HepG2 (cell line): ENCODE results near the gene RERG. TPM values are rescaled to one million over a fixed set of nuclear protein-coding genes. Genes with fewer than 3 reads are reported as not detected.

Experiments
- ATAC-seq: fragments of 200-7000 bp; cut with Tn5 transposase; 3 replicates; pipeline ENCODE4 v1.9.1; 2020; ENCODE audit warnings: mild to moderate bottlenecking, moderate library complexity
- BruUV-seq: library from RNA; stranded (reverse); fragments of 400-500 nt; replicated peaks from 2 replicates; lab custom pipeline; 2021; lab: Mats Ljungman, UMichigan
- CTCF ChIA-PET: fragments of 300-600 bp; formaldehyde crosslinking; extraction: SDS; loops from one replicate; lab custom pipeline; 2021; ENCODE audit warnings: low total read pairs, inconsistent platforms, low intra/inter-chr PET ratio; lab: Yijun Ruan, JAX
- POLR2A ChIA-PET: fragments of 350-600 bp; sonication (Branson Sonifier 250); formaldehyde crosslinking; loops from one replicate; lab custom pipeline; 2020; ENCODE audit warnings: antibody characterized with exemption, inconsistent platforms; lab: Yijun Ruan, JAX
- DNase-seq: peaks from one replicate; pipeline ENCODE4 v3.0.0-alpha.2; 2015; ENCODE audit warnings: low spot score
- FAIRE-seq: peaks from 3 replicates; lab custom pipeline; 2011; peaks lifted over from hg19 to GRCh38; lab: Jason Lieb, UNC
- H2AFZ ChIP-seq: one replicate; pipeline ENCODE4 v1.6.1; 2011; ENCODE audit warnings: low read length, inconsistent platforms
- H3K27ac ChIP-seq: fragments of 300-600 bp; 3 replicates; pipeline ENCODE4 v1.8.0; 2011; ENCODE audit warnings: mixed run types, mild to moderate bottlenecking, mixed read lengths, low read length, inconsistent platforms; ENCODE audit not compliant: insufficient read depth; ENCODE audit errors: extremely low read length
- H3K27me3 ChIP-seq, 2 experiments: fragments of 200-600 bp in 1 of 2; 2 replicates in 1 of 2; 3 replicates in 1 of 2; pipeline versions ENCODE4 v1.6.0 to v1.8.0; 2011; ENCODE audit warnings: low read length in 2 of 2, mild to moderate bottlenecking in 2 of 2, moderate library complexity in 2 of 2, inconsistent platforms in 1 of 2; ENCODE audit not compliant: insufficient read depth in 2 of 2, control insufficient read depth in 1 of 2
- H3K36me3 ChIP-seq, 2 experiments: fragments of 200-600 bp in 1 of 2; replicated peaks in 1 of 2; 2 replicates in 1 of 2; 3 replicates in 1 of 2; pipeline versions ENCODE4 v1.5.1 to v1.8.0; 2011; ENCODE audit warnings: low read length in 2 of 2, inconsistent platforms in 1 of 2; ENCODE audit not compliant: insufficient read depth in 2 of 2, control insufficient read depth in 1 of 2
- H3K4me1 ChIP-seq: 2 replicates; pipeline ENCODE4 v1.5.1; 2012; ENCODE audit warnings: low read length, inconsistent platforms; ENCODE audit not compliant: insufficient read depth
- H3K4me2 ChIP-seq: 2 replicates; pipeline ENCODE4 v1.6.0; 2011; ENCODE audit warnings: low read depth, low read length, inconsistent platforms
- H3K4me3 ChIP-seq, 3 experiments: fragments of 200-600 bp in 1 of 3; sonication (generic), shearing (Covaris generic) in 1 of 3; replicated peaks in 1 of 3; 2 replicates each; pipeline ENCODE4 v1.5.1; 2011 to 2016; ENCODE audit warnings: low read length in 3 of 3, inconsistent platforms in 2 of 3, low read depth in 2 of 3, mild to moderate bottlenecking in 2 of 3, control low read depth in 1 of 3, mixed read lengths in 1 of 3; ENCODE audit not compliant: insufficient read depth in 1 of 3
- H3K79me2 ChIP-seq: one replicate; pipeline ENCODE4 v1.6.1; 2011; ENCODE audit warnings: low read length, inconsistent platforms; ENCODE audit not compliant: insufficient read depth
- H3K9ac ChIP-seq: 2 replicates; pipeline ENCODE4 v1.6.0; 2011; ENCODE audit warnings: mild to moderate bottlenecking, low read depth, low read length, inconsistent platforms; ENCODE audit not compliant: insufficient read depth
- H3K9me3 ChIP-seq: 2 replicates; pipeline ENCODE4 v1.5.1; 2012; ENCODE audit warnings: mild to moderate bottlenecking, low read length
- H4K20me1 ChIP-seq: 2 replicates; pipeline ENCODE4 v1.6.0; 2011; ENCODE audit warnings: inconsistent platforms, mild to moderate bottlenecking, low read length, moderate library complexity; ENCODE audit not compliant: insufficient read depth
- CREB3 ChIP-seq: sonication (generic); formaldehyde crosslinking; IDR thresholded peaks from 2 replicates; pipeline ENCODE4 v1.5.0; 2020; ENCODE audit warnings: missing genetic modification reagents
- HNF4A ChIP-seq: sonication (generic); formaldehyde crosslinking; IDR thresholded peaks from 2 replicates; pipeline ENCODE4 v1.4.0; 2020; ENCODE audit warnings: missing genetic modification reagents
- SIX1 ChIP-seq: sonication (generic); formaldehyde crosslinking; IDR thresholded peaks from 2 replicates; pipeline ENCODE4 v1.4.0; 2020; ENCODE audit warnings: missing genetic modification reagents, borderline replicate concordance
- ZNF24 ChIP-seq: fragments of 450-650 bp; IDR thresholded peaks from 2 replicates; pipeline ENCODE4 v1.6.1; 2017; ENCODE audit warnings: antibody characterized with exemption, mild to moderate bottlenecking
- ZNF777 ChIP-seq: sonication (generic); formaldehyde crosslinking; IDR thresholded peaks from 2 replicates; pipeline ENCODE4 v1.4.0; 2020; ENCODE audit warnings: missing genetic modification reagents
- ZSCAN9 ChIP-seq: IDR thresholded peaks from 2 replicates; pipeline ENCODE4 v1.6.1; 2016; ENCODE audit warnings: borderline replicate concordance
- WGBS: methylation state at CpG from one replicate; pipeline ENCODE4 v1.1.6; 2017; ENCODE audit warnings: low lambda C conversion rate; 5-methylcytosine and 5-hydroxymethylcytosine counted together
- in situ Hi-C: cut with HindIII; loops from 2 replicates; pipeline ENCODE4 v1.10.0; 2017; ENCODE audit warnings: low pct_unique_long_range_greater_than_20kb; ENCODE audit not compliant: extremely low pct_ligation_motif_present
- intact Hi-C: fragments of 100-400 bp; cut with micrococcal nuclease; formaldehyde crosslinking; loops from one replicate; pipeline ENCODE4 v1.10.0; 2022; ENCODE audit not compliant: unreplicated experiment
- polyA plus RNA-seq, 8 experiments: library from polyadenylated mRNA; depleted of rRNA in 3 of 8; stranded (reverse) in 7 of 8; unstranded in 1 of 8; fragments of >200 nt; fragmentation: Illumina TruSeq in 4 of 8; extraction: Trizol in 4 of 8; gene quantifications; 2 replicates each; pipeline versions ENCODE4 v1.2.1 to v1.2.3, GENCODE V29; 2011 to 2016; ENCODE audit warnings: low read depth in 4 of 8, missing spikeins in 1 of 8, mixed read lengths in 1 of 8; ENCODE audit not compliant: insufficient read depth in 1 of 8
- total RNA-seq, 5 experiments: library from RNA; depleted of rRNA; stranded (reverse); fragments of >200 nt; fragmentation: Illumina TruSeq; extraction: Trizol; gene quantifications; 2 replicates each; pipeline ENCODE4 v1.2.3, GENCODE V29; 2016; ENCODE audit warnings: low read depth in 1 of 5
- TF ChIP-seq, protein P1 (sequence below): sonication (generic); formaldehyde crosslinking; IDR thresholded peaks from 2 replicates; pipeline ENCODE4 v1.9.0; 2021; ENCODE audit warnings: missing genetic modification reagents, mild to moderate bottlenecking, borderline replicate concordance

The RERG gene
- total and polyA plus RNA-seq, 2 of the 13 experiments (the other 11 are each of a cell fraction or from before 2014, with no cell fraction given) = not detected

GRCh38 chr12:15116086-15116485 lies 105.1 kb downstream of the RERG start:
- ChIA-PET CTCF (no interaction called here), POLR2A (no interaction called here)
- no peak overlapping the region for H3K4me2 ChIP-seq
- no TSS peak for BruUV-seq
- H3K9ac ChIP-seq = no peak overlapping the region
- H3K9me3 ChIP-seq = no peaks in the 10 kb centered on the region
- whole genome bisulfite sequencing = 2% methylated on average over 4 of the region's 4 CpGs
- intact Hi-C loops = no loop called here
- H3K36me3 ChIP-seq = no peaks in the 10 kb centered on the region
- H2AFZ ChIP-seq = no peak overlapping the region
- H3K4me3 ChIP-seq = no peak overlapping the region
- no peaks in the 10 kb centered on the region for H4K20me1 ChIP-seq
- no peak overlapping the region for H3K27ac ChIP-seq
- TF ChIP-seq SIX1 (CRISPR knock-in tag) = no peak
- no peak for DNase-seq
- no peaks in the 10 kb centered on the region for H3K79me2 ChIP-seq
- no peak for FAIRE-seq
- no peaks in the 10 kb centered on the region for H3K4me1 ChIP-seq
- in situ Hi-C loops = no loop called here
- ATAC-seq = no peak
- H3K27me3 ChIP-seq = no peaks in the 10 kb centered on the region

DNA sequence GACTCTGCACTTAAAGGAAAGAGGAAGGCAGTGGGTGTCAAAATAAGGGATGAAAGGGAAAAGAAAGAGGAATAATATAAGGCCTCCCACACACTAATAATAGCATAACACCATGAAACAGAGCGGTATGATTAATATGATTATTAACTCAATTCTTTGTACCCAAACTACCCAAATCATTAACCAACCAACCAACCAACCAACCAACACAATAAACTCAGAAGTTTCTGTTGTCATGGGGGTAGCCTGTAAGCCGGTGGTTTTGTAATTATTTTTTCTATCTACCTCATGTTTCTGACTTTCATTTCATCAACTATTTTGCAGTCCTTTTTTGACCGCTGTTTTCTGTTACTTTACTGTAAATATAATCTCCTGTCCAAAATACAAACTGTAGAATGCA lies 105.8 kb downstream of the RERG start:
- intact Hi-C loops = no loop called here
- Histone ChIP-seq H3K4me1 (no peaks in the 10 kb centered on the region), H4K20me1 (no peaks in the 10 kb centered on the region), H3K9ac (no peak overlapping the region), H3K4me2 (no peak overlapping the region), H3K9me3 (no peaks in the 10 kb centered on the region), H3K79me2 (no peaks in the 10 kb centered on the region), H2AFZ (no peak overlapping the region), H3K27ac (no peak overlapping the region), H3K4me3 (no peak overlapping the region), H3K36me3 (no peaks in the 10 kb centered on the region), H3K27me3 (no peaks in the 10 kb centered on the region)
- CTCF ChIA-PET = no interaction called here
- FAIRE-seq (no peak), DNase-seq (no peak), ATAC-seq (no peak)
- in situ Hi-C loops = no loop called here
- WGBS = 18% methylated on average over 3 of the region's 3 CpGs
- no TSS peak for BruUV-seq
- POLR2A ChIA-PET = no interaction called here
- TF ChIP-seq ZNF24 (no peak), ZNF777 (no peak), ZSCAN9 (no peak), CREB3 (CRISPR knock-in tag) (no peak), HNF4A (CRISPR knock-in tag) (no peak)
- TF ChIP-seq, protein P1, sequence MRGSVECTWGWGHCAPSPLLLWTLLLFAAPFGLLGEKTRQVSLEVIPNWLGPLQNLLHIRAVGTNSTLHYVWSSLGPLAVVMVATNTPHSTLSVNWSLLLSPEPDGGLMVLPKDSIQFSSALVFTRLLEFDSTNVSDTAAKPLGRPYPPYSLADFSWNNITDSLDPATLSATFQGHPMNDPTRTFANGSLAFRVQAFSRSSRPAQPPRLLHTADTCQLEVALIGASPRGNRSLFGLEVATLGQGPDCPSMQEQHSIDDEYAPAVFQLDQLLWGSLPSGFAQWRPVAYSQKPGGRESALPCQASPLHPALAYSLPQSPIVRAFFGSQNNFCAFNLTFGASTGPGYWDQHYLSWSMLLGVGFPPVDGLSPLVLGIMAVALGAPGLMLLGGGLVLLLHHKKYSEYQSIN (CRISPR knock-in tag) = no peak
